Right atrium auricular region (tissue), 2 donors: ENCODE results near the gene TAP2. TPM values are rescaled to one million over a fixed set of nuclear protein-coding genes. Genes with fewer than 3 reads are reported as not detected.
A peak's percentile ranks its signal among the peaks of the same experiment; 100 is the strongest.

Source experiments
- DNase-seq: peaks from one replicate; pipeline ENCODE4 v3.0.0-alpha.2; 2019; ENCODE audit warnings: low spot score
- H3K27ac ChIP-seq, 2 donors: fragments of 200-600 bp; sonication (generic); 1 replicate in 1 of 2; 2 replicates in 1 of 2; pipeline ENCODE4 v1.5.1; 2016 to 2019
- H3K27me3 ChIP-seq, 2 donors: fragments of 200-600 bp; sonication (generic); one replicate each; pipeline versions ENCODE4 v1.5.1 to v1.6.0; 2017 to 2019
- H3K36me3 ChIP-seq: fragments of 200-600 bp; sonication (generic); one replicate; pipeline ENCODE4 v1.5.1; 2016
- H3K4me1 ChIP-seq, 2 donors: fragments of 200-600 bp; sonication (generic); one replicate each; pipeline versions ENCODE4 v1.5.1 to v1.6.0; 2017 to 2019
- H3K4me3 ChIP-seq, 2 donors: fragments of 200-600 bp; sonication (generic); 1 replicate in 1 of 2; 2 replicates in 1 of 2; pipeline ENCODE4 v1.5.1; 2017 to 2019; ENCODE audit warnings: mild to moderate bottlenecking in 1 of 2, moderate library complexity in 1 of 2
- H3K9me3 ChIP-seq, 2 donors: fragments of 200-600 bp; sonication (generic); one replicate each; pipeline ENCODE4 v1.5.1; 2019
- CTCF ChIP-seq, 2 donors: fragments of 200-600 bp; sonication (generic); IDR thresholded peaks; one replicate each; pipeline ENCODE4 v1.5.1; 2019; ENCODE audit warnings: antibody characterized with exemption in 2 of 2
- total RNA-seq, 2 donors: library from RNA; depleted of rRNA; stranded (reverse); fragments of >200 nt; gene quantifications; one replicate each; pipeline ENCODE4 v1.1.0, GENCODE V29; 2016

The TAP2 gene
- total RNA-seq = 1 to 10 TPM; 3.4 to 6.3 TPM

GRCh38 chr6:32838114-32838958, at the start of gene TAP2:
TAP2 (minus strand) TSS chr6:32838739; CDS start chr6:32838233, 506 bp downstream.
- Histone ChIP-seq H3K36me3 (peaks cover 6% of the 10 kb centered on the region), H3K27me3 (no peaks in the 10 kb centered on the region), H3K4me3 (peak within 1 kb of the TSS; percentile 80 to 95), H3K4me1 (peaks cover 0 to 24% of the 10 kb centered on the region in 2 donors), H3K9me3 (no peaks in the 10 kb centered on the region), H3K27ac (peak within 1 kb of the TSS; percentile 97 to 98)
- peak; percentile 96 for DNase-seq
- TF ChIP-seq CTCF (IDR thresholded peaks at IDR 0.05) = peak; percentile 93 to 96

- H3K4me1 ChIP-seq = peaks cover 0 to 12% of the 10 kb centered on the region in 2 donors
- H3K9me3 ChIP-seq = no peaks in the 10 kb centered on the region
- DNase-seq = no peak
- H3K27ac ChIP-seq = no peak overlapping the region
- H3K27me3 ChIP-seq = no peaks in the 10 kb centered on the region
- H3K4me3 ChIP-seq = no peak overlapping the region
- no peak for TF ChIP-seq CTCF (IDR thresholded peaks at IDR 0.05)
- H3K36me3 ChIP-seq = no peaks in the 10 kb centered on the region
Observed at GRCh38 chr6:32887616-32888015, 49.1 kb upstream of the TAP2 start.

GRCh38 chr6:32886681-32887383, 48.3 kb upstream of the TAP2 start:
- H3K4me3 ChIP-seq = no peak overlapping the region
- H3K4me1 ChIP-seq = peaks cover 0 to 12% of the 10 kb centered on the region in 2 donors
- H3K27me3 ChIP-seq = no peaks in the 10 kb centered on the region
- no peak for TF ChIP-seq CTCF (IDR thresholded peaks at IDR 0.05)
- no peaks in the 10 kb centered on the region for H3K9me3 ChIP-seq
- DNase-seq = no peak
- no peaks in the 10 kb centered on the region for H3K36me3 ChIP-seq
- no peak overlapping the region for H3K27ac ChIP-seq

- Histone ChIP-seq H3K27me3 (no peaks in the 10 kb centered on the region), H3K4me3 (no peak overlapping the region), H3K4me1 (peaks cover 0 to 12% of the 10 kb centered on the region in 2 donors), H3K9me3 (no peaks in the 10 kb centered on the region), H3K36me3 (no peaks in the 10 kb centered on the region), H3K27ac (no peak overlapping the region)
- no peak for DNase-seq
- TF ChIP-seq CTCF (IDR thresholded peaks at IDR 0.05) = peak in 1 of 2 donors; percentile 71
Observed at GRCh38 chr6:32885698-32886286, 47.3 kb upstream of the TAP2 start.

- H3K4me3 ChIP-seq = no peak overlapping the region
- H3K27ac ChIP-seq = no peak overlapping the region
- H3K4me1 ChIP-seq = peaks cover 0 to 12% of the 10 kb centered on the region in 2 donors
- TF ChIP-seq CTCF (IDR thresholded peaks at IDR 0.05) = no peak
- H3K27me3 ChIP-seq = no peaks in the 10 kb centered on the region
- H3K36me3 ChIP-seq = no peaks in the 10 kb centered on the region
- no peaks in the 10 kb centered on the region for H3K9me3 ChIP-seq
- peak; percentile 81 for DNase-seq
Observed at GRCh38 chr6:32883789-32884188, 45.2 kb upstream of the TAP2 start.
